ENCODE measurements around the gene MRAS. TPM values are rescaled to one million over a fixed set of nuclear protein-coding genes. Genes with fewer than 3 reads are reported as not detected.

The MRAS gene
- total and polyA plus RNA-seq, 2 of the 13 experiments (the other 11 are each of a cell fraction or from before 2014, with no cell fraction given) = 8.8 to 36.2 TPM

GRCh38 chr3:138348754-138349739, 668 bp downstream of the MRAS start:
- Histone ChIP-seq H4K20me1 (ENCODE audit: insufficient read depth, low read length) (no peaks in the 10 kb centered on the region), H3K4me3 (replicated peaks in 1 of 3; ENCODE audit: insufficient read depth in 1 of 3, low read depth in 2 of 3, low read length in 3 of 3) (peak overlapping the region; percentile 77 to 86 (median 85); a peak in 5 of 6 replicates), H3K4me1 (ENCODE audit: insufficient read depth, low read length) (peaks cover 46% of the 10 kb centered on the region), H3K36me3 (replicated peaks in 1 of 2; ENCODE audit: control insufficient read depth in 1 of 2, insufficient read depth in 2 of 2, low read length in 2 of 2) (no peaks in the 10 kb centered on the region; a peak in 1 of 5 replicates), H3K79me2 (ENCODE audit: insufficient read depth, low read length) (peaks cover 2% of the 10 kb centered on the region), H3K27me3 (ENCODE audit: control insufficient read depth in 1 of 2, insufficient read depth in 2 of 2, low read length in 2 of 2) (no peaks in the 10 kb centered on the region), H3K9me3 (ENCODE audit: low read length) (no peaks in the 10 kb centered on the region), H3K4me2 (ENCODE audit: low read depth, low read length) (peak overlapping the region; percentile 83), H3K27ac (ENCODE audit: extremely low read length, insufficient read depth, low read length) (peak overlapping the region; percentile 77), H2AFZ (ENCODE audit: low read length) (no peak overlapping the region), H3K9ac (ENCODE audit: insufficient read depth, low read depth, low read length) (peak overlapping the region; percentile 74)
- DNase-seq (ENCODE audit: low spot score) = peak; percentile 29
- WGBS (ENCODE audit: low lambda C conversion rate) = 0% methylated on average over 1 of the region's 58 CpGs
- intact Hi-C loops (cut with micrococcal nuclease; ENCODE audit: unreplicated experiment) (loop anchor here (1.0 to 5.0 kb wide), 3 partner anchors 16 to 162 kb away; partner anchors contain the start of gene ARMC8), in situ Hi-C loops (cut with HindIII; ENCODE audit: extremely low pct_ligation_motif_present, low pct_unique_long_range_greater_than_20kb) (loop anchor here (5.0 kb wide), 1 partner anchor 48 kb away; no protein-coding TSS in a partner anchor)
- ATAC-seq = peak; percentile 76
- BruUV-seq (replicated peaks) = no TSS peak
- FAIRE-seq = peak; percentile 48
- POLR2A ChIA-PET = interaction anchor here (0.7 to 2.8 kb wide), 5 partner anchors 15 to 174 kb away, joined by 3 to 15 read pairs (median 4); partner anchors contain the start of genes DBR1 and ESYT3
- CTCF ChIA-PET (ENCODE audit: low intra/inter-chr PET ratio, low total read pairs) = interaction anchor here (1.0 to 2.4 kb wide), 2 partner anchors 14 to 17 kb away, joined by 3 to 9 read pairs; no protein-coding TSS in a partner anchor
- TF ChIP-seq ZHX2 (IDR thresholded peaks at IDR 0.05; ENCODE audit: low read depth) (no peak), ZHX2 (CRISPR knock-in tag; IDR thresholded peaks at IDR 0.05; ENCODE audit: borderline replicate concordance) (0 out of 2 replicates have a peak, but pooled peaks have one; percentile 4), ZNF430 (CRISPR knock-in tag; IDR thresholded peaks at IDR 0.05) (0 out of 2 replicates have a peak, but pooled peaks have one; percentile 57), ZFX (CRISPR knock-in tag; IDR thresholded peaks at IDR 0.05; ENCODE audit: low read depth) (peak; percentile 60; the same call in 1 of the 2 replicates), SOX6 (IDR thresholded peaks at IDR 0.05) (no peak), SOX6 (CRISPR knock-in tag; IDR thresholded peaks at IDR 0.05) (0 out of 2 replicates have a peak, but pooled peaks have one; percentile 21), ASH2L (IDR thresholded peaks at IDR 0.05; ENCODE audit: insufficient read length, low read depth, low read length) (peak; percentile 15), SP1 (IDR thresholded peaks at IDR 0.05) (no peak), SP1 (CRISPR knock-in tag; IDR thresholded peaks at IDR 0.05) (no peak), ZNF274 (CRISPR knock-in tag; IDR thresholded peaks at IDR 0.05) (0 out of 2 replicates have a peak, but pooled peaks have one; percentile 21), IKZF1 (IDR thresholded peaks at IDR 0.05) (no peak), SOX5 (CRISPR knock-in tag; IDR thresholded peaks at IDR 0.05; ENCODE audit: borderline replicate concordance) (0 out of 2 replicates have a peak, but pooled peaks have one; percentile 0), ZSCAN25 (CRISPR knock-in tag; IDR thresholded peaks at IDR 0.05) (0 out of 2 replicates have a peak, but pooled peaks have one; percentile 23), SALL1 (CRISPR knock-in tag; IDR thresholded peaks at IDR 0.05) (peak; percentile 24), RBM39 (IDR thresholded peaks at IDR 0.05; ENCODE audit: low read depth, low read length, poor library complexity, severe bottlenecking) (peak; percentile 12)
- TF ChIP-seq, protein P1, sequence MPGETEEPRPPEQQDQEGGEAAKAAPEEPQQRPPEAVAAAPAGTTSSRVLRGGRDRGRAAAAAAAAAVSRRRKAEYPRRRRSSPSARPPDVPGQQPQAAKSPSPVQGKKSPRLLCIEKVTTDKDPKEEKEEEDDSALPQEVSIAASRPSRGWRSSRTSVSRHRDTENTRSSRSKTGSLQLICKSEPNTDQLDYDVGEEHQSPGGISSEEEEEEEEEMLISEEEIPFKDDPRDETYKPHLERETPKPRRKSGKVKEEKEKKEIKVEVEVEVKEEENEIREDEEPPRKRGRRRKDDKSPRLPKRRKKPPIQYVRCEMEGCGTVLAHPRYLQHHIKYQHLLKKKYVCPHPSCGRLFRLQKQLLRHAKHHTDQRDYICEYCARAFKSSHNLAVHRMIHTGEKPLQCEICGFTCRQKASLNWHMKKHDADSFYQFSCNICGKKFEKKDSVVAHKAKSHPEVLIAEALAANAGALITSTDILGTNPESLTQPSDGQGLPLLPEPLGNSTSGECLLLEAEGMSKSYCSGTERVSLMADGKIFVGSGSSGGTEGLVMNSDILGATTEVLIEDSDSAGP (CRISPR knock-in tag; IDR thresholded peaks at IDR 0.05; ENCODE audit: borderline replicate concordance) = peak; percentile 65
